Keratinocyte (primary cell): ENCODE results near the gene COPG1. TPM values are rescaled to one million over a fixed set of nuclear protein-coding genes. Genes with fewer than 3 reads are reported as not detected.

Source experiments
- DNase-seq: peaks from one replicate; pipeline ENCODE4 v3.0.0-alpha.2; 2011; ENCODE audit warnings: low read depth, missing footprints, low spot score
- FAIRE-seq: peaks from 2 replicates; lab custom pipeline; 2011; peaks lifted over from hg19 to GRCh38; lab: Jason Lieb, UNC
- H2AFZ ChIP-seq: 2 replicates; pipeline ENCODE4 v1.6.0; 2012; ENCODE audit warnings: low read length, control low read depth, inconsistent platforms; ENCODE audit not compliant: control insufficient read depth
- H3K27ac ChIP-seq: 2 replicates; pipeline ENCODE4 v1.5.1; 2011; ENCODE audit warnings: low read length; ENCODE audit not compliant: control insufficient read depth, insufficient read depth
- H3K27me3 ChIP-seq: 3 replicates; pipeline ENCODE4 v1.6.0; 2011; ENCODE audit warnings: low read length; ENCODE audit not compliant: control insufficient read depth, insufficient read depth; ENCODE audit errors: extremely low read depth
- H3K36me3 ChIP-seq, 2 experiments: 2 replicates in 1 of 2; 3 replicates in 1 of 2; pipeline ENCODE4 v1.5.1; 2011; ENCODE audit warnings: low read length in 2 of 2, mild to moderate bottlenecking in 1 of 2; ENCODE audit not compliant: control insufficient read depth in 2 of 2, insufficient read depth in 2 of 2; ENCODE audit errors: extremely low read depth in 1 of 2
- H3K4me1 ChIP-seq: 3 replicates; pipeline ENCODE4 v1.5.1; 2011; ENCODE audit warnings: low read length; ENCODE audit not compliant: control insufficient read depth, insufficient read depth; ENCODE audit errors: extremely low read depth
- H3K4me2 ChIP-seq: 3 replicates; pipeline ENCODE4 v1.6.0; 2011; ENCODE audit warnings: low read depth, low read length; ENCODE audit not compliant: control insufficient read depth, insufficient read depth; ENCODE audit errors: extremely low read depth
- H3K4me3 ChIP-seq, 3 experiments: fragments of 200-600 bp in 1 of 3; sonication (generic) in 1 of 3; 2 replicates in 2 of 3; 3 replicates in 1 of 3; pipeline ENCODE4 v1.5.1; 2011 to 2016; ENCODE audit warnings: low read length in 3 of 3, mild to moderate bottlenecking in 3 of 3, control low read depth in 2 of 3, inconsistent platforms in 1 of 3, low read depth in 1 of 3, mixed read lengths in 1 of 3, mixed run types in 1 of 3, moderate library complexity in 1 of 3; ENCODE audit not compliant: control insufficient read depth in 2 of 3, insufficient read depth in 2 of 3; ENCODE audit errors: extremely low read depth in 1 of 3
- H3K79me2 ChIP-seq: 2 replicates; pipeline ENCODE4 v1.6.0; 2012; ENCODE audit warnings: low read length; ENCODE audit not compliant: control insufficient read depth, insufficient read depth
- H3K9ac ChIP-seq: 3 replicates; pipeline ENCODE4 v1.6.0; 2011; ENCODE audit warnings: low read length; ENCODE audit not compliant: control insufficient read depth, insufficient read depth; ENCODE audit errors: extremely low read depth
- H3K9me1 ChIP-seq: 3 replicates; pipeline ENCODE4 v1.6.0; 2011; ENCODE audit warnings: low read length; ENCODE audit not compliant: control insufficient read depth, insufficient read depth; ENCODE audit errors: extremely low read depth
- H3K9me3 ChIP-seq: 2 replicates; pipeline ENCODE4 v1.5.1; 2012; ENCODE audit warnings: low read depth, low read length; ENCODE audit not compliant: control insufficient read depth
- H4K20me1 ChIP-seq: 3 replicates; pipeline ENCODE4 v1.6.0; 2011; ENCODE audit warnings: low read length; ENCODE audit not compliant: control insufficient read depth, insufficient read depth; ENCODE audit errors: extremely low read depth
- EZH2 ChIP-seq: IDR thresholded peaks from one replicate; pipeline ENCODE4 v1.6.1; 2012; ENCODE audit warnings: inconsistent platforms, mild to moderate bottlenecking, low read length, moderate library complexity
- dilution Hi-C: fragments of 300-500 bp; cut with MboI; formaldehyde crosslinking; loops from one replicate; pipeline ENCODE4 v1.7.0; 2020; ENCODE audit warnings: low sequenced_read_pairs; ENCODE audit not compliant: extremely low pct_ligation_motif_present
- polyA plus RNA-seq, 5 experiments: library from polyadenylated mRNA; depleted of rRNA in 3 of 5; stranded (reverse) in 3 of 5; stranded (forward) in 1 of 5; unstranded in 1 of 5; fragments of >200 nt; gene quantifications; 1 replicate in 1 of 5; 2 replicates in 3 of 5; 3 replicates in 1 of 5; pipeline versions ENCODE4 v1.2.1 to v1.2.3, GENCODE V29; 2011 to 2012; ENCODE audit warnings: missing spikeins in 2 of 5, low read depth in 1 of 5, low replicate concordance in 1 of 5
- TF ChIP-seq, protein P1 (sequence below), 3 experiments: IDR thresholded peaks in 1 of 3; conservative IDR thresholded peaks in 1 of 3; optimal IDR thresholded peaks in 1 of 3; 2 replicates in 2 of 3; 3 replicates in 1 of 3; pipeline versions ENCODE3 to v1.5.1; 2011; ENCODE audit warnings: low read length in 3 of 3, mild to moderate bottlenecking in 3 of 3, moderate library complexity in 2 of 3, control low read depth in 1 of 3, inconsistent platforms in 1 of 3; ENCODE audit not compliant: insufficient read depth in 2 of 3; ENCODE audit errors: extremely low read depth in 1 of 3

The COPG1 gene
- polyA plus RNA-seq, 1 donor (not counting 4 experiments of a cell fraction or from before 2014, with no cell fraction given) = 65.5 TPM

GRCh38 chr3:129205109-129205832 lies 44.1 kb upstream of the COPG1 start:
- DNase-seq (no peak), FAIRE-seq (no peak)
- Histone ChIP-seq H3K4me2 (no peak overlapping the region), H3K4me3 (no peak overlapping the region), H3K4me1 (no peaks in the 10 kb centered on the region), H3K9me1 (no peaks in the 10 kb centered on the region), H3K27ac (no peak overlapping the region), H3K9me3 (no peaks in the 10 kb centered on the region), H3K36me3 (no peaks in the 10 kb centered on the region), H2AFZ (no peak overlapping the region), H3K27me3 (no peaks in the 10 kb centered on the region), H4K20me1 (no peaks in the 10 kb centered on the region), H3K79me2 (no peaks in the 10 kb centered on the region), H3K9ac (no peak overlapping the region)
- dilution Hi-C loops = no loop called here
- TF ChIP-seq EZH2 = no peak
- TF ChIP-seq, protein P1, sequence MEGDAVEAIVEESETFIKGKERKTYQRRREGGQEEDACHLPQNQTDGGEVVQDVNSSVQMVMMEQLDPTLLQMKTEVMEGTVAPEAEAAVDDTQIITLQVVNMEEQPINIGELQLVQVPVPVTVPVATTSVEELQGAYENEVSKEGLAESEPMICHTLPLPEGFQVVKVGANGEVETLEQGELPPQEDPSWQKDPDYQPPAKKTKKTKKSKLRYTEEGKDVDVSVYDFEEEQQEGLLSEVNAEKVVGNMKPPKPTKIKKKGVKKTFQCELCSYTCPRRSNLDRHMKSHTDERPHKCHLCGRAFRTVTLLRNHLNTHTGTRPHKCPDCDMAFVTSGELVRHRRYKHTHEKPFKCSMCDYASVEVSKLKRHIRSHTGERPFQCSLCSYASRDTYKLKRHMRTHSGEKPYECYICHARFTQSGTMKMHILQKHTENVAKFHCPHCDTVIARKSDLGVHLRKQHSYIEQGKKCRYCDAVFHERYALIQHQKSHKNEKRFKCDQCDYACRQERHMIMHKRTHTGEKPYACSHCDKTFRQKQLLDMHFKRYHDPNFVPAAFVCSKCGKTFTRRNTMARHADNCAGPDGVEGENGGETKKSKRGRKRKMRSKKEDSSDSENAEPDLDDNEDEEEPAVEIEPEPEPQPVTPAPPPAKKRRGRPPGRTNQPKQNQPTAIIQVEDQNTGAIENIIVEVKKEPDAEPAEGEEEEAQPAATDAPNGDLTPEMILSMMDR (optimal IDR thresholded peaks at IDR 0.05 in 1 of 3, IDR thresholded peaks at IDR 0.05 in 1 of 3, conservative IDR thresholded peaks at IDR 0.05 in 1 of 3; ENCODE audit: extremely low read depth in 1 of 3, insufficient read depth in 2 of 3, low read length in 3 of 3) = no peak

DNA sequence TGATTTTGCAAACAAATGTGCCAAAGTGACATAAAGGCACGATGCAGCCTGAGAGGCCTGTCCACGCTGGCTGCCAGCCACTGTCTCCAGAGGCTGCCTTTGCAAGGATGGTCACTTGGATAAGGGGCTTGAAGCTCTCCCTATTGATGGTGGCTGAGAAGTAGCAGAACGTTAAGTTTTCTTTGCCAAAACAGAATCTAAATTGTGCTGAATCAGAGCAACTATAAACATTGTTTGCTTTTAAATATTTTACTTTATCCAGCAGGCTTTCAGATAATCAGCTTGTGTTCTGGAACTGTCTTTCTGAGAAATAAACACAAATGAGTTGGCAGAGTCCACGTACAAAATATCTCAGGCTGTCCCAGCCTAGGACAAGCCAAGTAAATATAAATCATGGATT lies 41.9 kb upstream of the COPG1 start:
- Histone ChIP-seq H3K4me2 (no peak overlapping the region), H2AFZ (no peak overlapping the region), H3K4me1 (peaks cover 11% of the 10 kb centered on the region), H3K9me1 (no peaks in the 10 kb centered on the region), H3K27ac (no peak overlapping the region), H3K4me3 (no peak overlapping the region), H3K36me3 (no peaks in the 10 kb centered on the region), H3K79me2 (no peaks in the 10 kb centered on the region), H4K20me1 (no peaks in the 10 kb centered on the region), H3K27me3 (no peaks in the 10 kb centered on the region), H3K9ac (no peak overlapping the region), H3K9me3 (no peaks in the 10 kb centered on the region)
- FAIRE-seq = no peak
- TF ChIP-seq, protein P1 (optimal IDR thresholded peaks at IDR 0.05 in 1 of 3, IDR thresholded peaks at IDR 0.05 in 1 of 3, conservative IDR thresholded peaks at IDR 0.05 in 1 of 3; ENCODE audit: extremely low read depth in 1 of 3, insufficient read depth in 2 of 3, low read length in 3 of 3) = no peak
- no peak for TF ChIP-seq EZH2
- DNase-seq = no peak
- dilution Hi-C loops = no loop called here
